DOHH2 (cell line): ENCODE results near the gene PRRC2B.

Experiments
- H3F3A ChIP-seq: fragments of 200-600 bp; sonication (generic), shearing (Covaris generic); 2 replicates; pipeline ENCODE4 v1.6.0; 2016; ENCODE audit warnings: antibody characterized with exemption, mild to moderate bottlenecking; ENCODE audit not compliant: control insufficient read depth, insufficient read depth
- H3K27ac ChIP-seq: fragments of 200-600 bp; sonication (generic); 2 replicates; pipeline ENCODE4 v1.5.1; 2014; ENCODE audit warnings: low read depth, mild to moderate bottlenecking, low read length, moderate library complexity
- H3K27me3 ChIP-seq: fragments of 200-600 bp; sonication (generic); 2 replicates; pipeline ENCODE4 v1.6.1; 2014; ENCODE audit warnings: mild to moderate bottlenecking, low read length, mixed read lengths; ENCODE audit not compliant: control insufficient read depth
- H3K36me3 ChIP-seq: fragments of 200-600 bp; sonication (generic); 2 replicates; pipeline ENCODE4 v1.6.1; 2014; ENCODE audit warnings: mild to moderate bottlenecking, low read length, moderate library complexity, mixed read lengths; ENCODE audit not compliant: control insufficient read depth
- H3K4me1 ChIP-seq: fragments of 200-600 bp; sonication (generic); 2 replicates; pipeline ENCODE4 v1.6.1; 2014; ENCODE audit warnings: mild to moderate bottlenecking, low read length, mixed read lengths; ENCODE audit not compliant: control insufficient read depth
- H3K4me2 ChIP-seq: fragments of 200-600 bp; sonication (generic); 2 replicates; pipeline ENCODE4 v1.6.0; 2014; ENCODE audit warnings: mild to moderate bottlenecking, low read length, moderate library complexity
- H3K4me3 ChIP-seq: fragments of 200-600 bp; sonication (generic); 2 replicates; pipeline ENCODE4 v1.5.1; 2014; ENCODE audit warnings: mild to moderate bottlenecking, low read length, mixed read lengths
- H3K79me2 ChIP-seq: fragments of 200-600 bp; sonication (generic); 2 replicates; pipeline ENCODE4 v1.6.1; 2014; ENCODE audit warnings: mild to moderate bottlenecking, low read length, mixed read lengths; ENCODE audit not compliant: control insufficient read depth
- H3K9me2 ChIP-seq: fragments of 200-600 bp; sonication (generic); replicated peaks from 2 replicates; pipeline ENCODE4 v1.6.1; 2014; ENCODE audit warnings: mild to moderate bottlenecking, low read length, mixed read lengths; ENCODE audit not compliant: control insufficient read depth
- H3K9me3 ChIP-seq: fragments of 200-600 bp; sonication (generic); 2 replicates; pipeline ENCODE4 v1.6.1; 2014; ENCODE audit warnings: antibody characterized with exemption, low read length, mixed read lengths; ENCODE audit not compliant: control insufficient read depth, insufficient read depth
- H4K20me1 ChIP-seq: fragments of 200-600 bp; sonication (generic); 2 replicates; pipeline ENCODE4 v1.6.0; 2014; ENCODE audit warnings: low read depth, mild to moderate bottlenecking, antibody characterized with exemption, low read length, moderate library complexity; ENCODE audit not compliant: control insufficient read depth, insufficient read depth
- EZH2phosphoT487 ChIP-seq: fragments of 200-600 bp; sonication (generic); IDR thresholded peaks from 2 replicates; pipeline ENCODE4 v1.6.1; 2017; ENCODE audit warnings: borderline replicate concordance, mild to moderate bottlenecking, antibody characterized with exemption, low read length, moderate library complexity, mixed read lengths
- TF ChIP-seq, protein P1 (sequence below): fragments of 200-600 bp; sonication (generic); IDR thresholded peaks from one replicate; pipeline ENCODE4 v1.5.1; 2014; ENCODE audit warnings: antibody characterized with exemption, mild to moderate bottlenecking, low read depth, low read length; ENCODE audit not compliant: poor library complexity, severe bottlenecking

PRRC2B gene

DNA sequence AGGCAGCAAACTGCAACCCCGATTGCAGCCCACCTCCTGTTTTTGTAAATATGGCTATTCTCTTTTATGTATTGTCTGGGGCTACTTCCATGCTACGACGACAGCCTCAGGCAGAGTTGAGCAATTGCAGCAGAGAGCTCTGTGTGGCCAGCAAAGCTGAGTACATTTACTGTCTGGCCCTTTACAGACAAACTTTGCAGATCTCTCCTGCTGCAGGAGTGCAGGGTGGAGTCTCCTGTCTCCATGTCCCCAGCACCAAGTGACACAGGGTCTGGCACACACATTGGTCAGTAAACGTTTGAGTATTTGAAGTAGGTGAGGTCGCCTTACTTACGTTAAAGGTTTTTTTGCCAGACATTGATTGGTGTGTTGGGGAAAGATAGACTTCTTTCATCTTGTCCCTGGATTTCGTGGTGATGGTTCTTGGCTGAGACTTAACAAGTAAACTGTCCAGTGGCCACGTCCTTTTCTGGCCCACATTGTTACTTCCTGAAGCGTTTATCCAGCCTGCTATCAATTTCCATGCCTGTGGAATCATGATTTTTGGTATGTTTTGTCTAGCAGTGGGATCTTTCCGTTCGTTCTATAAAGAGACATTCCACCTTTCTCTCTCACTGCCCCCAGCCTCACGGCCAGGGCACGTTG lies 27.2 kb downstream of the PRRC2B start:
- H3K4me2 ChIP-seq, result no peak overlapping the region
- H3K4me3 ChIP-seq, result no peak overlapping the region
- peaks cover 77% of the 10 kb centered on the region for H3K36me3 ChIP-seq
- H3K79me2 ChIP-seq, result peaks cover 100% of the 10 kb centered on the region
- H4K20me1 ChIP-seq, result peaks cover 59% of the 10 kb centered on the region
- H3F3A ChIP-seq, result no peaks in the 10 kb centered on the region
- H3K9me2 ChIP-seq, result no peaks in the 10 kb centered on the region
- no peak overlapping the region for H3K27ac ChIP-seq
- TF ChIP-seq, protein P1, sequence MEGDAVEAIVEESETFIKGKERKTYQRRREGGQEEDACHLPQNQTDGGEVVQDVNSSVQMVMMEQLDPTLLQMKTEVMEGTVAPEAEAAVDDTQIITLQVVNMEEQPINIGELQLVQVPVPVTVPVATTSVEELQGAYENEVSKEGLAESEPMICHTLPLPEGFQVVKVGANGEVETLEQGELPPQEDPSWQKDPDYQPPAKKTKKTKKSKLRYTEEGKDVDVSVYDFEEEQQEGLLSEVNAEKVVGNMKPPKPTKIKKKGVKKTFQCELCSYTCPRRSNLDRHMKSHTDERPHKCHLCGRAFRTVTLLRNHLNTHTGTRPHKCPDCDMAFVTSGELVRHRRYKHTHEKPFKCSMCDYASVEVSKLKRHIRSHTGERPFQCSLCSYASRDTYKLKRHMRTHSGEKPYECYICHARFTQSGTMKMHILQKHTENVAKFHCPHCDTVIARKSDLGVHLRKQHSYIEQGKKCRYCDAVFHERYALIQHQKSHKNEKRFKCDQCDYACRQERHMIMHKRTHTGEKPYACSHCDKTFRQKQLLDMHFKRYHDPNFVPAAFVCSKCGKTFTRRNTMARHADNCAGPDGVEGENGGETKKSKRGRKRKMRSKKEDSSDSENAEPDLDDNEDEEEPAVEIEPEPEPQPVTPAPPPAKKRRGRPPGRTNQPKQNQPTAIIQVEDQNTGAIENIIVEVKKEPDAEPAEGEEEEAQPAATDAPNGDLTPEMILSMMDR, result no peak
- TF ChIP-seq EZH2phosphoT487, result no peak
- no peaks in the 10 kb centered on the region for H3K27me3 ChIP-seq
- H3K4me1 ChIP-seq, result peaks cover 58% of the 10 kb centered on the region
- H3K9me3 ChIP-seq, result no peaks in the 10 kb centered on the region

DNA sequence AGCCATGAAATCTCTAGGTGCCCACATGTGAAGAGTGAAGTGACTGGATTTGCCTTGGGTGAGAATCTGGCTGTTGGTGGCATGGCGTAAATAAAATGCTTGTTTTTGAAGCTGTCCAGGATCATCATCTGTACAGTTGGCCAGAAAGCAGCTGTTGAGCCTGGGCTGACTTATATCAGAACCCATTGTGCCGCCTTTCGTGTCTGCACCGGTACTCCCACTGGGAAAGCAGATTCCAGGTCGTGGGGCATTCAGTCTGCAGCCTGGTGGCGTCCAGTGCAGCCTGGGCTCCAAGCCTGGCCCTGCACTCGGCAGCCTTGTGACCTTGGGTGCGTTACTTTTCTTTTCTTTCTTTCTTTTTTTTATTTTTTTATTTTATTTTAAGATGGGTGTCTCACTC lies 27.8 kb downstream of the PRRC2B start:
- peaks cover 100% of the 10 kb centered on the region for H3K79me2 ChIP-seq
- H3K4me2 ChIP-seq, result no peak overlapping the region
- TF ChIP-seq, protein P1, result no peak
- TF ChIP-seq EZH2phosphoT487, result no peak
- no peak overlapping the region for H3K4me3 ChIP-seq
- no peaks in the 10 kb centered on the region for H3K9me2 ChIP-seq
- H3K9me3 ChIP-seq, result no peaks in the 10 kb centered on the region
- H3F3A ChIP-seq, result no peaks in the 10 kb centered on the region
- peaks cover 75% of the 10 kb centered on the region for H3K36me3 ChIP-seq
- peaks cover 54% of the 10 kb centered on the region for H4K20me1 ChIP-seq
- peaks cover 53% of the 10 kb centered on the region for H3K4me1 ChIP-seq
- H3K27me3 ChIP-seq, result no peaks in the 10 kb centered on the region
- no peak overlapping the region for H3K27ac ChIP-seq

DNA sequence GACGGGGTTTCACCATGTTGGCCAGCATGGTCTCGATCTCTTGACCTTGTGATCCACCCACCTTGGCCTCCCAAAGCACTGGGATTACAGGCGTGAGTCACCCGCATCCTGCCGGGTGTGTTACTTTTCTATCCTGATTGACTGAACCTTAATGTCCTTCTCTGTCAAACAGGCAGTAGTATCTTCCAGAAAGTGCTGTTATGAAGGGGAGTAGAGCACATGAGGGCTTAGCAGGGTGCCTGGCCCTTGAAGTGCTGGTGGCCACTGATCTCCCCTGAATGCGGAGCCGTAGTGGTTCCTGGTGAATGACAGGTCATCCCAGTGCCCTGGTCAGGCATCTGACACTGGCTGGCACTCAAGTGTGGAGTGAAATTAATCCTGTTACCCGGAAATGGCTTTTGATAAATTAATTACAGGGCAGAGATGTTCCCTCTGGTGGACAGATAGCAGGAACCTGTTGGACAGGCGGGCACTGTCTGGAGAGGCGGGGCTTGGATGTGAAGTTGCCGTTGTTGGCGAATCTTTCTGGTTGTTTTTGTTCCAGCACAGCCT lies 28.4 kb downstream of the PRRC2B start:
- H3K36me3 ChIP-seq, result peaks cover 73% of the 10 kb centered on the region
- TF ChIP-seq, protein P1, result no peak
- no peak for TF ChIP-seq EZH2phosphoT487
- H3K27me3 ChIP-seq, result no peaks in the 10 kb centered on the region
- H3K9me3 ChIP-seq, result no peaks in the 10 kb centered on the region
- peaks cover 47% of the 10 kb centered on the region for H3K4me1 ChIP-seq
- H3F3A ChIP-seq, result no peaks in the 10 kb centered on the region
- H3K27ac ChIP-seq, result no peak overlapping the region
- H3K9me2 ChIP-seq, result no peaks in the 10 kb centered on the region
- H4K20me1 ChIP-seq, result peaks cover 53% of the 10 kb centered on the region
- no peak overlapping the region for H3K4me3 ChIP-seq
- H3K4me2 ChIP-seq, result peak overlapping the region; percentile 1; the same call in 1 of the 2 replicates
- H3K79me2 ChIP-seq, result peaks cover 100% of the 10 kb centered on the region
